HL-60/S4 treated with retinoic acid at 250 ng/mL for 4 days and 3 days (cell line): ENCODE data around the gene KCNIP4.

Source experiments
- in situ Hi-C: fragments of 300-500 bp; cut with MboI; formaldehyde crosslinking; loops from 2 replicates; pipeline ENCODE4 v1.7.0; 2022; ENCODE audit warnings: low sequenced_read_pairs

Gene KCNIP4

GRCh38 chr4:21856301-21856700, 92.3 kb downstream of the KCNIP4 start:
- in situ Hi-C loops: no loop called here

GRCh38 chr4:21849077-21849476, 99.5 kb downstream of the KCNIP4 start:
- in situ Hi-C loops: no loop called here

- in situ Hi-C loops: no loop called here
These were observed 100.6 kb downstream of the KCNIP4 start for GRCh38 chr4:21848021-21848420.

- in situ Hi-C loops: no loop called here
These were observed 102.9 kb downstream of the KCNIP4 start for GRCh38 chr4:21845663-21846062.

- in situ Hi-C loops: no loop called here
These were observed 112.9 kb downstream of the KCNIP4 start for GRCh38 chr4:21835712-21836111.

- in situ Hi-C loops: no loop called here
These were observed 118.3 kb downstream of the KCNIP4 start for GRCh38 chr4:21830272-21830671.

GRCh38 chr4:21827575-21827974, 121.0 kb downstream of the KCNIP4 start:
- in situ Hi-C loops: no loop called here

GRCh38 chr4:21826071-21826470, 122.5 kb downstream of the KCNIP4 start:
- in situ Hi-C loops: no loop called here

- in situ Hi-C loops: no loop called here
These were observed 129.5 kb downstream of the KCNIP4 start for GRCh38 chr4:21819086-21819485.

GRCh38 chr4:21815651-21816377, 132.8 kb downstream of the KCNIP4 start:
- in situ Hi-C loops: no loop called here

GRCh38 chr4:21811565-21811964, 137.0 kb downstream of the KCNIP4 start:
- in situ Hi-C loops: no loop called here

GRCh38 chr4:21806991-21807390, 141.6 kb downstream of the KCNIP4 start:
- in situ Hi-C loops: no loop called here

- in situ Hi-C loops: no loop called here
These were observed 146.2 kb downstream of the KCNIP4 start for GRCh38 chr4:21802406-21802805.

- in situ Hi-C loops: no loop called here
These were observed 146.7 kb downstream of the KCNIP4 start for GRCh38 chr4:21801661-21802385.

GRCh38 chr4:21795091-21795490, 153.5 kb downstream of the KCNIP4 start:
- in situ Hi-C loops: loop anchor here (25.0 kb wide), 2 partner anchors 592 to 892 kb away; partner anchors contain the start of gene GBA3

- in situ Hi-C loops: loop anchor here (25.0 kb wide), 2 partner anchors 595 to 895 kb away; partner anchors contain the start of gene GBA3
These were observed 155.8 kb downstream of the KCNIP4 start for GRCh38 chr4:21792736-21793135.

GRCh38 chr4:21790438-21791029, 158.0 kb downstream of the KCNIP4 start:
- in situ Hi-C loops: loop anchor here (25.0 kb wide), 2 partner anchors 597 to 897 kb away; partner anchors contain the start of gene GBA3

- in situ Hi-C loops: loop anchor here (25.0 kb wide), 2 partner anchors 607 to 907 kb away; partner anchors contain the start of gene GBA3
These were observed 168.4 kb downstream of the KCNIP4 start for GRCh38 chr4:21780148-21780547.

- in situ Hi-C loops: loop anchor here (25.0 kb wide), 2 partner anchors 609 to 909 kb away; partner anchors contain the start of gene GBA3
These were observed 169.9 kb downstream of the KCNIP4 start for GRCh38 chr4:21778702-21779101.

GRCh38 chr4:21775703-21776102, 172.9 kb downstream of the KCNIP4 start:
- in situ Hi-C loops: loop anchor here (25.0 kb wide), 2 partner anchors 612 to 912 kb away; partner anchors contain the start of gene GBA3

GRCh38 chr4:21769404-21770147, 179.0 kb downstream of the KCNIP4 start:
- in situ Hi-C loops: no loop called here
